Left colon (tissue), 2 donors: ENCODE data around the gene RAB11FIP4. TPM values are rescaled to one million over a fixed set of nuclear protein-coding genes. Genes with fewer than 3 reads are reported as not detected.

Experiments
- ATAC-seq: fragments of 200-7000 bp; cut with Tn5 transposase; one replicate; pipeline ENCODE4 v1.9.1; 2020; ENCODE audit warnings: mild to moderate bottlenecking, moderate library complexity
- DNase-seq, 2 donors: peaks; one replicate each; pipeline ENCODE4 v3.0.0-alpha.2; 2020
- intact Hi-C, 2 donors: fragments of 100-400 bp; cut with DNase I in 1 of 2; cut with micrococcal nuclease in 1 of 2; formaldehyde crosslinking; loops; one replicate each; pipeline versions ENCODE4 v1.11.2 to v1.14.0; 2022; cut with DNase I, micrococcal nuclease
- total RNA-seq, 2 donors: library from RNA; stranded (reverse); fragmentation: NEBNext Ultra II Directional; extraction: Animal tissue kit (Norgen Biotek cat#: 25700); gene quantifications; one replicate each; pipeline ENCODE4 v1.2.1, GENCODE V29; 2021
- donor health status: DM: no; HTN: no; CAD: no.
- donor health status: DM: yes; HTN: yes; CAD: no.

Gene RAB11FIP4
- total RNA-seq, 2 donors from 2014 or later = 42.5 to 46.9 TPM

DNA sequence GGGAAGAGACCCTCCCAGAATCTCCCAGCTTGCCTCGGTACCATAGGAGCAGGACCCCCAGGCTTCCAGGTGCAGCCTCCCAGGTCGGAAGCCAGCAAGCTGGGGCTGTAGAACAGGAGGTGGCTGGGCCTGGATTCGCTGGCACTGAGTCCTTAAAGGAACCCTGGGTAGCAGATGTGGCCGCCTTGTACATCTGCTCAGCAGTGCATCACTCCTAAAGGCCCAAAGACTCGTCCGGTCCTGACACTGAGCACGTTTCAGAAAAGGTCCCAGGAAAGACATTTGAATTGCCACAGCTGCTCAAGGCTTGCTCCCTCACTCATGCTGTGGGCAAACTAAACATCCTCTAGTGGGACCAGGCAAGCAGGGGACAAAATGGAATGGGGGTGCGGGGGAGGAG, 172.8 kb downstream of the RAB11FIP4 start:
- intact Hi-C loops = no loop called here
- ATAC-seq (no peak), DNase-seq (no peak)

DNA sequence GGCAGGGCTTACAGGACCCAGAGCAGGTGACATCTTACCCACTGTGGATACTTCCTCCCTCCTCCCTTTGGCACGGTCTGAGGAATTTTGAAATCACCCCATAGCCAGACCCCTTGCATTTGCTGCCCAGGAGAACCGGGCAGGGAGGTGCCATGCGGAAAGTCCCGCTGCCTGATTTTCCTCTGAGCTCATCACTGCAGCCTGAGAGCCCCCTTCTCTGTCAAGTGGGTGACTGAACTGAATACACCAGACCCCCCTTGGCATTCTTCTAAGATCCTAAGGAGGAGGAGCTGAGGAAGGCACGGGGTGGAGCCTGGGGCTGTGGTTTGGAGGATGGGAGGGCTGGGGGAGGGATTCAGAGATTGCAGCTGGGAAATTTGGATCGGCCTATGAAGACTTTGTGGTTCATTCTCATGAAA, 173.4 kb downstream of the RAB11FIP4 start:
- ATAC-seq = no peak
- intact Hi-C loops = no loop called here

DNA sequence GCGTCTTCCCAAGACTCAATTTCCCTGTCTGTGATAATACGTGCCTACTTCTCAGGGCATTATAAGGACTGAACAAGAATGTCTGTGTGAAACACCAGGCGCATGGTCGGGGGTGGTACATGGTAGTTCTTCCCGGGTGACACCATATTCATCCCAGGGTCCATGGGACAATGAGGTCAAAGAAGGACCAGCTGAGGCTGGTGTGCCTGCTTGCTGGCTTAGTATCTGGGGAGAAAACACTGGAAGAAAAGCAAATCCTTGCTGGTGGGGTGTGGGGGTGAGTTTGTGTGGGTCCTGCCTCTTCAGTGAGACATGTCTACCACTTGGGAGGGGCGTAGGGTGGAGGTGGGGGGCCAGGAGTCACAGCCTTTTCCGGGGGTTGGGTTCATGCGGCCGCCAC, 174.2 kb downstream of the RAB11FIP4 start:
- intact Hi-C loops = no loop called here
- DNase-seq (no peak), ATAC-seq (no peak)

More for the DNA sequence above, 173.4 kb downstream of the RAB11FIP4 start:
- DNase-seq = no peak

DNA sequence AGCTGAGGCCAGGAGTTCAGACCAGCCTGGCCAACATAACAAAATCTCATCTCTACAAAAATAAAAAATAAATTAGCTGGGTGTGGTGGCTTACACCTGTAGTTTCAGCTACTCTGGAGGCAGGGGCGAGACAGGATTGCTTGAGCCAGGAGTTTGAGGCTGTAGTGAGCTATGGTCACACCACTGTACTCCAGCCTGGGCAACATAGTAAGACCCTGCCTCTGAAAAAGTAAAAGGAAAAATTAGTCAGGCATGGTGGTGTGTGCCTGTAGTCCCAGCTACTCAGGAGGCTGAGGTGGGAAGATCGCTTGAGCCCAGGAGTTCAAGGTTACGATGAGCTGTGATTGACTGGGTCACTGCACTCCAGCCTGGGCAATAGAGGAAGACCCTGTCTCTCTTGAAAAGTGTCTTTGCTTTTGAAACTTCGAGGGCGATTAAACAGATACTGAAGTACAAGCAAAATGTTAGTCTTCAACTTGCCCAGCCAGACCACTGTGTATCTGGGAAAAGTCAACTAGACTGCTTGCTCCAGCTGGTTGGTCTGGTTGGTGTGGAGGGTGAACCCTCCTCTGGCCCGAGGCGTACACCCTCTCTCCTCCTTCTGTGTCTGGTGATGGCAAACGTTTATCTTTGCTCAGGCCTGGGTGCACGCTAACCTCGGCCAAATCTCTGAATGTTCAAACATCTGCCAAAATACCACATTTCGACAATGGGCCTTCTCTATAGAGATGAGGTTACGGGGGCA, 174.9 kb downstream of the RAB11FIP4 start:
- no peak for DNase-seq
- no peak for ATAC-seq
- intact Hi-C loops = no loop called here

DNA sequence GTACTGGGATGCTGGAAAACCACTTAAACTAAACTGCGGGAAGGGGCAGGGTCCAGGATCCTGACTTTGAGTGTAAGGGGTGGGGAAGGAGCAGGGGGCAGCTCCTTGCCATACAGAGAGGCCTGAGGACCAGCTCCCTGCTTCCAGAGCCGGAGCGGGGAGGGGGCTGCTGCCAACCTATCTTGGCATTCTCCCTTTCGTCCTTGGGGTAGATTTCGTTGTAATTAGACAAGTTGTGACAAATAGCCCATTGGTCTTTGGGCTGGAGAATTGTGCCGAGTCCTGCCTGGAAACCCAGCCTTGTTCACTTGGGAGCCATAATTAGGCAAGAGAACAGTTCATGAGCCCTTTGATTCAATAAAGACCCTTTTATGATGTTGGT, 175.5 kb downstream of the RAB11FIP4 start:
- intact Hi-C loops = no loop called here
- ATAC-seq (no peak), DNase-seq (no peak)

DNA sequence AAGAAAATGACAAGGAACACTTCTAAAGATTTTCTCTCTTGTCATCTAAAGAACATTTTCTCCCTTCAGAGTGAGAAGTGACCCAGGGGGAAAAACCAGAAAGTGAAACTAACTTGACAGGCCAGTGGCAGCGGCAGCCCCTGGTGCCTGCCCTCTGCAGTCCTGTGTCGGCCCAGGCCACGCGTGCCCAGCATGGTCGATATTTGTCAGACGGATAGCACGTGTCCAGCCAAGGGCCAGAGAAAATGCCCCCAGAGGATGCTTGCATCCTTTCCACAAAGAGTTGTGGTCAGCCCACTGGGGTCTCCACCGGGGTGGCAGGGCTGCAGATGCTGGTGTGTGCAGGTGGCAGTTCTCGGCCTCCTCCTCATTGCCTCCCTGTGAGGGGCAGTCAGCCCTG, 176.6 kb downstream of the RAB11FIP4 start:
- intact Hi-C loops = no loop called here
- no peak for ATAC-seq
- DNase-seq = no peak

DNA sequence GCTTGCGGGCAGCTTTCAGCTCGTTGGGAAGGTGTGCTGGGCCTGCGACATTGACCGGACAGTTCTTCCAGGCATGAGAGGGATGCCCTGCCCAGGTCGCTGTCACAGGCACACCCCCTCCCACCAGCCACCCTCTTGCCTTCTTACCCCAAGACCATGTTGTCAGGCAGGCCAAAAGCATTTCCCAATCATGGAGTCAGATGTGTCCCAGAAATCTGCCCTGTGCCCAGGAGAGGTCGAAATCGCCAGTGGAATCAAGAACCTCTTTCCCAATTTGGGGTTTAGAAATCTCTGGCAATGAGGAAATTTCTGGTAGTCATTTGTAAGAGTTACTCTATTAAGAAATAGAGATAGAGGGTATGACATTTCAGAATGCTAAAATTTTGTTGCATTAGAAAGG, 177.1 kb downstream of the RAB11FIP4 start:
- intact Hi-C loops = no loop called here
- ATAC-seq (no peak), DNase-seq (no peak)

DNA sequence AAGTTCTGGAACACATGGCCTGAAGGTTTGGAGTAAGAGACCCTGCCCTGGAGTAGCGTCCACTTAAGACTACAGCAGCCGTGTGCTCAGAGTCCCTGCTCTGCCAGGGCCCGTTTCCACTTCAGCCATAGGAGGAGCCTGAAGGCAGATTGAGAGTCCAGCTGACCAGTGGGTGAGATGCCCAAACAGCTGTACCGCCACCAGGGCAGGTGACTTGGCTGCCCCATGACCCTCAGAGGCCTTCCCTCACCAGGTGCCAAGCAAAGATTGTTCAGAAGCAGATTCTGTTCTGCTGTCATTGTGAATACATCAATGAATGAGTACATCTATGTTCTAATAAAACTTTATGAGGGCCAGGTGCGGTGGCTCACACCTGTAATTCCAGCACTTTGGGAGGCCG, 178.8 kb downstream of the RAB11FIP4 start:
- intact Hi-C loops = no loop called here
- ATAC-seq (no peak), DNase-seq (no peak)

DNA sequence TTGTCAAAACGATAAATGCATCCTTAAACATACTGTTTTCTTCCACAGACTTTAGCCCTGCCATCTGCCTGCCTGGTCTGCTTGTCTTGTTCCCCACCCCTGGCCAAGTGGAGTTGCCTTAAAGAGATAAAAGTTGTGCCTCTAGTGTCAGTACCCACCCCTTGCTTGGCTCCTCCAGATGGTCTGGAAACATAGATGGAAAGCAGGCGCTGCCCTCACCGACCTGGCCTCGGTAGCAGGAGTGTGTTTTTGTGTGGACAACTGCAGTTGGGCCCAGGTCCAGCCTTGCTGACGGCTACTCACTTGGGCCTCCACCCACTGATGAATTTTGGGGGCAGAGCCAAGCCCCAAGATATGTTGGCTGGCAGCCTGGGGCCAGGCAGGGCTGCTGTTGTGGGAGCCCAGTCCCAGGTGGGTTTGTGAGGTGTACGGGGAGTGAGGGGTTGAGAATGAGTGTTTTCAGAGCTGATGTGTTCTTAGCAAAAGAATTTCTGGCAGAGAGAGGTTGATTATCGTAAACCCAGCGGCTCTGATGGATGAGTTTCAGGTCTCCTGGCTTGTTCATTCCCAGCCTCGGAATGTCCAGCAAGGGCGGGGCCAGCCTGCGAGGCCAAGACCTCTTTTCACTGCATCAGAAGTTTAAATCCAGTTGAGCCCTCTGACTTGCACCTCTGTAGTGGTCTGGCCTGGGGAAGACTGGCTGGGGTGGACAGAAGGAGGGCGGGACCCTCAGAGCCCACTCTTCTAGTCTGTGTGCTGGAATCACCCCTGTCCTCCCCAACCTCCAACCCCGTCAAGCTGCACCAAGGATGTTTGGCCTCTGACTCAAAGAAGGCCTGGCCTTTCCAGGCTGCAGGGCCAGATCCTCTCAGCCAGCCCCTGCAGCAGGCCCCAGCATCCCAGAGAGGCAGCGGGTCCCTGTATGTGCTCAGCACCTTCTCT, 179.7 kb downstream of the RAB11FIP4 start:
- intact Hi-C loops = no loop called here
- no peak for ATAC-seq
- DNase-seq = peak; percentile 41 to 60

DNA sequence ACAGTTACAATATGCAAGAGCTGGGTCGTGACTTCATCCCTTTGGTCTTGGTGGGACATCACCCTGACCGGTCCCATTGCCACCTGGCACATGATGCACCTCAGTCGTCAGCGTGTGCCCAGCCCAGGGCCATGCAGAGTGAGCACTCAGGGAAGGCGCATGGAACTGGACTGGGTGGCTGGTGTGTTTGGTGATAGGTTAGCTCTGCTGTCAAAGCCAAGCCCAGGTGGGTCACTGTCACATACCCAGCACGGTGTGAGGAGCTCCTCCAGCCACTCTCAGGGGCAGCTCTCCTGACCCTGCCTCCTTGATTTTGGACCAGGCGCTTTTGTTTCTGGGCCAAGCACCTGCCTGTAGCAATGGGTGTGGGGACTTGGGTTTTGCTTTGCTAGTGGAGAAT, 180.9 kb downstream of the RAB11FIP4 start:
- no peak for DNase-seq
- no peak for ATAC-seq
- intact Hi-C loops = no loop called here

DNA sequence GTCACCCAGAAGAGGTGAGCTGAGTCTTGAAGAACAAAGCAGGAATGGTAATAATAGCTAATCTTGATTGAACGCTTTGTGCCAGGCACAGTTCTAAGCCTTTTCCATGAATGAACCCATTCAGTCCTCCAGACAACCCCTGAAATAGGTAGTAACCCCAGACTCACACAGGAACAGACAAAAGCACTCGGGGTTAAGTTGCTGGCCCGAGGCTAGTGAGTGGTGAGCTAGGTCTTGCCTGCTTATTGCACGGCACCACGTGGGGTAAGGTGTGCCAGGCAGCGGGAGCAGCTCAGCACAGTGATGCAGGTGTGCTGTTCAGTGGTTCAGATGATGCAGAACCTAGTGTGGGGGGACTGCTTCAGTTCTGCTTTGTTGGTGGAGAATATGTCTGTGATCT, 181.6 kb downstream of the RAB11FIP4 start:
- DNase-seq = no peak
- no peak for ATAC-seq
- intact Hi-C loops = no loop called here

DNA sequence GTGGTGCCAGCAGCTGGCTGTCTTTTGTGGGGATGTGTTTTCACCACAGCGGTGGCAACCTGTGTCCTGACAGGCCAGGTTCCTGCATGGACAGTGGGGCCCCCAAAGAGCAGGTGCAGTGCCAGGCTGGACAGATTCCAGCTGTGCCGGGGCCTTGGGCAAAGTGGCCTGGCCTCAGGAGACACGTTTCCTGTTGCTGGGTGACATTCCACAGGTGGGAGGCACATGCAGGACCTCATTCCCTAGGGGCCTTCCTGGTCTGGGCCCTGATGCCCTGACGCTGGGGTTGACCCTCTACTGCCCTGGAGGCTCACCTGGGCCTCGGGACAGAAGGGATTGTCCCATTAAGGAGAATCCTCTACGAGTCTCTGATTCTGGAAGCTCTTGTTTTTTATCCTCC, 182.4 kb downstream of the RAB11FIP4 start:
- intact Hi-C loops = no loop called here
- ATAC-seq (no peak), DNase-seq (no peak)

DNA sequence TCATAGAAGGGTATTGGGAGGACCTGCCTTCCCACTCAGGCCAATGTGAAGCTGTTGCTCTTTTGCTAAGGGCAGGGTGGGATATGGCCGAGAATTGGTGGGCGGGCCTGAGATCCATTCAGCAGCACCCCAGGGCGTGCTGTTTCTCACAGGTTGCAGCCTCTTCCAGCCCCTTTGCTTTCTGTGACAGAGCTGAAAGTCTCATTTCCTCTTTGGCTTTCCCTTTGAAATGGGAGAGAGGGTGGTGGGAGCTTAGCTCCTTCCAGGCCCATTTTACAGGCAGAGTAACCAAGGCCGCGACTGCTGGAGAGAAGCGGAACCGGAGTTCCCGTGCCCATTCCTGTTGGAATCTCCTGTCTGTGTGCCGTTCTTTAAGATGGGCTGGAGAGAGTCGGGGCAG, 183.0 kb downstream of the RAB11FIP4 start:
- ATAC-seq (no peak), DNase-seq (no peak)
- intact Hi-C loops = no loop called here

DNA sequence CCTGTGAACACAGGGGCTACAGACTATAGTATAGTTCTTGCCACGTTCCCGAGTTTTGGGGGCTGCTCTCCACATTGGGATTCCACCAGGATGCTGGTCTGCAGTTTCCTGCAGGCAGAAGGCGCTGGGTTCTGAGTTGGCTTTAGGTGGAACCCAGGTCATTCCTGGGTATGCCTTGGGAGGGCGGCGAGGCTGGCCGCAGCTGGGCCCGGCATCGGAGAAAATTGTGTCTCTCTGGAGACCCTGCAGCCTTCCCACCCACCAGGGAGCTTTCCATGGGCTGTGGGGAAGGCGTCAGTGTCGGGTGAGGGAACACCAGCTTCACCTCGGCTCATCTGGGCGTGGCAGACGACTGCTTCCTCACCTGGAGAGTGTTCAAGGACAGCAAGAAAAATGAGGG, 183.6 kb downstream of the RAB11FIP4 start:
- DNase-seq (no peak), ATAC-seq (no peak)
- intact Hi-C loops = no loop called here

DNA sequence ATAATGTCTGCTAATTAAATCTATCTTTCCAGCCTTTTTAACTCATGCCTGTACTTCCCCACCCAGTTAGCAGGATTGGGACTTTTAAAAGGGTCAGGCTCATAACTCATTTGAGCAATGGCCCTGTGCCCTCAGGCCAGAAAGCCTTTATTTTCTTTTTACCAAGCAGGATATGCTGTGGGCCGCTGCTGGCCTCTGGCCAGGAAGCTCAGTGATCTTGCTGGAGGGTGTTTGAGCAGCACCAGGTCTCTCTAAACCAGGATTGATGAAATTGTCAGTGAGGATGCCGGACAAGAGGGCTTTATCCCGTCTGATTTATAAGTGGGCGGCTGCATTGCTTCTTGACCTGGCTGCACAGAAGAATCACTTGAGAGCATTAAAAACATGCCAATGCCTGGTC, 187.8 kb downstream of the RAB11FIP4 start:
- intact Hi-C loops = no loop called here
- no peak for ATAC-seq

DNA sequence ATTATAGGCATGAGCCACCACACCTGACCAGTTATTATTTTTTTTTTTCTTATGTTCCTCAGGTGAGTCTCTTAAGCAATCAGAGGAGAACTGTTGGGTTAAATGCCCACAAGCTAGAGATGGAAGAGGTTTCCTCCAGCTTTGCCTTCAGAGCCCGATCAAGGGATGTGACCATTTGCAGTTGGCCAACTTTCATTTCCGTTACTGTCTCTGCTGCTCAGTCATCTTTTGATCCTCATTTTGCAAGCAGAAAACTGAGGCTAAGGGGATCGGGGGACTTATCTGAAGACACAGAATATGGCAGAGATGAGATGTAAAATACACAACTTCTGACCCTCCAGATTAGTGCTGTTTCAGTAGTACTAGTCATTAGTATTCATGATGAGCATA, 188.8 kb downstream of the RAB11FIP4 start:
- ATAC-seq (no peak), DNase-seq (no peak)
- intact Hi-C loops = no loop called here

More for the DNA sequence above, 187.8 kb downstream of the RAB11FIP4 start:
- no peak for DNase-seq

DNA sequence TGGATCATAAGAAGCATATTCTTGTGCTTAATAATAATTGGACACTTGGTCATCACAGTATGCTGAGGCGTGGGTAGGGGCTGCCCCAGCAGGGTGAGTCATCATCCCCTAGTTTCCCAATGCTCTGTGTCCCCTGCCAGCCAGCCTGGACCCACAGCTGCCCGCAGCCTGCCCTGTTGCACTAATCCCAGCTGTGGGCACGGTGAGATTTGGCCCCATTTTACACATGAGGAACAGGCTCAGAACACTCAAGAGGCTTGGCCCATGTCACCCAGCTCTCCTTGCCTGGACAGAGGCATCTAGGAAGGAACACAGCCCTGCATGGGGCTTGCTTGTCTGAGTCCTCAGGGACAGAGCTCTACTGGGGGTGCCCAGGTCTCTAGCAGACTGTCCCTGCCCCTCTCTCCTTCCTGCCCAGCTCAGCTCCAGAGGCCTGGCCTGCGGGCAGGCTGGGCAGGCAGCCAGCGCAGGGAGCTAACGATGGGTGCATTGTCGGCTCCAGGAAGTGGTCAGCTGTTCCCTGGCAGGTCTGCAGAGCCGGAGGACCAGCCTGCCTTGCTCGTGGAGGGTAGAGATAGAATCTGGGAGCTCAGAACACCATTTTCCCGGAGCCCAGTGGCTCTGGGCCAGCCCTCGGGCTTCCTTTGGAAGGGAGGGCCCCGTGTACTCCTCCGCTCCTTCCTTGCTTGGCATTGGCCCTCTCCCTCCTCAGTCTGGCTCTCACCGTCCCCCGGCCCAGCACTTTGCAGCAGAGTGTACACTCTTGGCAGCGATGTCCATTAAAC, 189.4 kb downstream of the RAB11FIP4 start:
- peak; percentile 63 to 70 for DNase-seq
- ATAC-seq = peak; percentile 87
- intact Hi-C loops = no loop called here

DNA sequence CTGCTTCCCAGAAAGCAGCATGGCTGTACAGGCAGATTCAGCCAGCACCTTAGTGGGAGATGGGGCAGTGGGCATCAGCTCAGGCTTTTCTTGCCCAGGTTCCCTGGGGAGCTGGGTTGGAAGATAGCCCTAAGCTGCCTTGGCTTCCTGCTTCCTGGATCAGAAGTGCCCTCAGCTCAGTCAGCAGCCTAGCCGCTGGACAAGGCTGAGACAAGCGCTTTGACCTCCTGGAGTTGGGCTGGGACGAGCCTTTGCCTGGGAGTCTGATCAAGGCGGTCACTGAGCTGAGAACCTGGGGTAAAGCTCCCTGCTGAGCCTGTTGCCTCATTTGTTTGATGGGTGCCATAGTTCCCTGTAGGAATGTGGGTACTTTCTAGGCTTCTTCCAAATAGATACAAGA, 190.0 kb downstream of the RAB11FIP4 start:
- DNase-seq (no peak), ATAC-seq (peak; percentile 35)
- intact Hi-C loops = no loop called here

DNA sequence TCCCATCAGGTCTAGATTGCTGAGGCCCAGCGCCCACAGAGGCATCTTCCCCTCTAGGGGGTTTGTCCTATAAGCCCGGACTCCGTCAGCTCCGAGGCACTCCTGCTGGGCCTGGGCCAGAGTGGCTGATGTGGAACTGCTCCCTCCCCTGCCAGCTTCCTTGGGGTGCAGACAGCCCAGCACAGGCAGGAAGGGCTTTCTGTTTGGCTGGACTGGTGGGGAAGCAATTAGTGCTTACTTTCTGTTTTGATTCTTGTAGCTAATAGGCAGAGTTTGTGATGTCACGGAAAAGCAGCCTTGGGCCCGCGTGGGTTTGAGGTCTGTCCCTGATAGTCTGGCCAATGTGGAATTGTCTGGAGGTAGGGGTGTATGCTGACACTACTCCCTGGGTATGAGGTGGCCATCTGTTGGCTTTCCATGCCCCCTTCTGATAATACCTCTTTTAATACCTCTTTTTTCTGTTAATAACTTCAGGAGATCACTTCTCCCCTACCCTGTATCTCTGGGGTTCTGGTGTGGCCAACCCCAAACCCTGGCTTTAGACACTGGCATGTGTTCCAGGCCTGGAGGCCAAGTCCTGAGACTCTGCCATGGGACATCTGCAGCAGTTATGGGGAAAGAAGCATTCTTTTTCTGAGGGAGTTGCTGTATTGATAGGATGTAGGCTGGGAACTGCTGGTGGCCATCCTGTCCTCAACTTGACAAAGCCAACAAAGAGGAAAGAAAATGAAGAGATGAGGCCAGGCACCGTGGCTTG, 190.9 kb downstream of the RAB11FIP4 start:
- ATAC-seq (peak; percentile 31), DNase-seq (peak; percentile 44 to 55)
- intact Hi-C loops = no loop called here
